HG02642 (cell line): Measurements from ENCODE around the gene LEMD1.
"Not testable (repeated sequence)": the region's sequence is repeated elsewhere in the genome, so short reads cannot be mapped to it uniquely, and the experiment has no call there.

Experiments used
- ATAC-seq: cut with Tn5 transposase; IDR thresholded peaks from one replicate; pipeline ENCODE4 v1.9.1; 2021; ENCODE audit warnings: mild to moderate bottlenecking; ENCODE audit not compliant: unreplicated experiment, poor library complexity

LEMD1 gene

DNA sequence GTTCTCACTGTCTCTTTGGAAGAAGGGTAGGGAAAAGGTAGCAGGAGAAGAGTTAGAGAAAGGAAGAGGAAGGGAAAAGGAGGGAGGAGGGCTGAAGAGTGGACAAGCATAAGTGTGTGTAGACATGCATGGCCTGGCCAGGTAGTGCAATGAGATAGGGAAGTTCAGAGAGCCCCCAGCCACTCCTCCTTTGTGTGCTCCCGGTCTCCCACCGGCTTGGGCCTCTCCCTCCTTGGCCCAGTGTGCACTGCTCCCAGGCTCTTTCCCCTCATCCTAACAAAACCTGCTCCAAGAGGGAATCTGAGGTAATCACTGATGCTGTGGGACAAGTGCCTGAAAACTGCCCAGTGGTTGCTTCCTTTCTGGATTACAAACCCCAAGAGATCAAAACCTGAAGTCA, 10.3 kb upstream of the LEMD1 start:
- ATAC-seq = no peak

DNA sequence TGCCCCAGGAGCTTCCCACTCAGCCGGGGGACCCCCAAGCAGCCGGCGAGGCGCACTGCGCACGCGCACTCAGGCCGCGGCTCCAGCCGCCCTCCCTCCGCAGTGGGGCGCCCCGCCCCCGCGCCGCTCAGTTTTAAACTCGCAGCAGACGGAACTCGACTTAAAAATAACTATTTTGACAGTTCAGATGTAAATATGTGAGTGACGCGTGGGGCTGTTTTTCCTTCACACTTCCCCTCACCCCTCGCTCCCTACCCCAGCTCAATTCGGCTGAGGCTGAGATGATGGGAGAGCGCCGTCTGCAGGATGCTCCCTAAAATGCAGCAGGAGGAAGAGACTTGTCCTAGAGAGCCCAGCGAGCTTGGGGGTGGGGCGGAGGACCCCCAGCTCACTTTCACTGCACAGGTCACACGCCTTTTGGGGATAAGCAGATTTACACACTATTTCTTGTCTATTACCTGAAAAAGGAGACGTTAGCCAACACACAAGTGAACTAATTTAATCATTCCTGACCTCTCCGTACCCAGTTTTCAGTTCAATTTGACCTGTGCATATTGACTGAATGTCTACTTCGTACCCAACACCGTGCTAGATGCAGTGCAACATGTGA, 8.9 kb upstream of the LEMD1 start:
- ATAC-seq = no peak

DNA sequence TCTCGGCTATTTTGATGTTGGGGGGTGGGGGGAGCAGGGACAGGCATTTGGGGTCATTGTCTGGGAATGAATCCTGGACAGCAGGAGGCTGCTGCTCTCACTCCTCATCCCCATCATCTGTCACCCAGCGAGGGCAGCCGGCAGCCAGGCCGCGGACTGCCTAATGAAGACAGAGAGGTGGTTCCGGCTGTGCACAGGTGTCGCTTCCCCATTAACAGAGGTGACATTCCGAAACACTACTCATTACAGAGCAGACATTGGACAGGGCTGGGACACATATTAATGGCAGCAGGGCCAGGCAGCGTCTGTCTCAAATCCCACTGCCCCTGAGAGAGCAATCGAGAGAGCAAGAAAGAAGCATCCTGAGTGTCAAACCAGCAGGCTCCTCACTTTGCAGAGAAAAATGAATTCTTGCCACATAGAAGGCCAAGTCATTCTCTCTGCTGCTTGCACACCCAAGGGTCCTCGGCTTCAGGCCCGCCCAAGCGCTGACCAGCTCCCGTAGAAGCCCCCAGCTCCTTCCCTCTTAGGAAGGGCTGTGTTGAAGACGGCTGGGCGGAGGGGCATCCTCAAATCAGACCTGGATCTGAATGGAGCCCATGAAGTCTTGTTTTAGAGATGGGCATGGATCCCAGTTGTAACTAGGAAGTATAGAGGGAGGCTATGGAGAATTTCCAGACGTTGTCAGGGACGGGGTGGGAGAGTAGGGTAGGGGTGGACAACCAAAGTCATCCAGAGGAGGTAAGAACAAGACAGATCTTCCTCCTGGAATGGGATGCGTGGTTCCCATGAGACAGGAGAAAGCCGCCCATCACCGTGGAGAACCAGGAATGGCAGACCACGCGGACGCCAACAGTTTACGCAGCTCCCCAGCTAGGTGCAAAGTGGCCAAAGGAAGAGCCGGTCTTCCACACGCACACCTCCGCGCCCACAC, 8.2 kb upstream of the LEMD1 start:
- no peak for ATAC-seq

DNA sequence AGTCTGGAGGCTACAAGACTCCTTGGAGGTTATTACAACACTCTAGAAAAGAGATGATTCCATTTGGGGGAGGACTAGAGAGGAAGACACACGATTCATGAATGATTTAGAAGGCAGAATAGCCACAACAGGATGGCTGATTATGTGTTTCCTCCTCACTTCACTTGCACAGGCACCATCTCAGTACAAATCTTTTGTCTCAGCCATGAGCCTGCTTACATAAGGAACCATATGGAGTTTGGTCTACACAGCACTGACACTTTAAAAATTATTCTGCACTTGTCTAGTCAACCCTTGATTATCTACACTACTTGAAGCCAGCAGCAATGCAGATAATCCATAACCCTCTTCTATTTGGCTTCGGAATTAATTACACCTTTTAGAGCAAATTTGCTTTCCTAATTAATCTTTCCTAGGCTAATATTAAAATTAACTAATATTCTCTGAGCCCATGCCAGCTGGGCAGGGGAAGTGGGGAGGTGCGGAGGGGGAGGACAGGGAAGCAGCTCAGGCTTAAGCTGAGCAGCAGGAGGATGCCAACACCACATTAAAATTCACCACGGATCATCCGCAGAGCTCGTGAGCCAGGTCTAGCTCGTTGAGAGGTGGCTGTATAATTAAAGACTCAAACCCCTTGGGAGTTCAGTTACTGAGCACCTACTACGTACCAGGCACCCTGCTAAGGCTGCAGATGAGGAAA, 3.2 kb upstream of the LEMD1 start:
- ATAC-seq = no peak

DNA sequence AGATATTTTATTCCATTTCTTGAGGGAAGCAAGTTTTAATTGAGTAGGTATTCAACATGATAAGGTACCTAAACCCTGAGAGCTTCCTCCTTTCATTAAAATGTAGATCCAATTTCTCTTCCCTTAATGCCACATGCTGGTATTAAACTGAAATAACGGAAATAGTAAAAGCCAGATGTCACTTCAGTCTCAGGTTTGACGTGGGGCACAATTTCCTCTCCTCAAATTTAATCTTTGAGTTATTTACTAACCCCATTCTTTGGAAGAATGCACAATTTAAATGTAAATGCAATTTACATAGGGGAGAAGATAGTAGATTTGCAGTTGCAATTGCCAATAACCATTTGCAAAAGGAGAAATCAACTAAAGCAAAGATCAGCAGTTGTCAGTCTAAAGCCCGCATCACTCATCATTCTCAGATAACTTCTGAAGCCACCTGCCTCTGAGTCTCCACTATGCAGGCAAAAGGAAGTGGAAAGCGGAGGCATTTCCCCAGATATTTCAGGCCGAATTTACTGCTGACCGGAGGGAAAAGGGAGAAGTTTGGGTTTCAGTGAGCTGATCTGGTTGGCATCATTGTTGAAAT, 2.1 kb upstream of the LEMD1 start:
- no peak for ATAC-seq

DNA sequence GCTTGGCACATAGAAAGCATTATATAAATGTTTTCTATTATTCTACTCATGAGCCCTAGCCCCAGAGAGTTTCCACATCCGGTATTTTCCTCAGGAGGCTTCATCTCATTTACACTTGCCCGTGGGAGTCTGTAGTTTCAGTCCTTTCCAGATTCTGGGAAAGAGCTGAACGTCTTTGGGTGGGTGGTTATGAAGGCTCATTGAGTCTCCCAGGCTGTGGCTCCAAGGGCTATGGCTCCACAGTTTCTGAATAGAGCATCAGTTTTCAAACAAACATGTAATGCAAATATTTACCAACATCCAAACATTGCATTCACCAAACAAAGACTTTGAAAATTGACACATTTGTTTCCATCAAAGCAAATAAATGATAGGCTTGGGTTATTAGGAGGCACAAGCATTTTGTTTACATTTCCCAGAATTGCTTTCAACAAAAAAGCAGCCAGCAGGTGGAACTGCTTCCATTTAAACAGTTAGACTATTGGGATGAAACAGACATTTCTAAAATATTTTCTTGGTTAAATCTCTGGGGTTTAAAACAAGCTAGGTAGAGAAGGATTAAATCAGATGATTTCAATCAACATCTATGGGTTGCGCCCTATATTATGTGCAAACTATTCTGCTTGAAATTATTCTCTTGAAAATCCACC, 1.3 kb upstream of the LEMD1 start:
- no peak for ATAC-seq

DNA sequence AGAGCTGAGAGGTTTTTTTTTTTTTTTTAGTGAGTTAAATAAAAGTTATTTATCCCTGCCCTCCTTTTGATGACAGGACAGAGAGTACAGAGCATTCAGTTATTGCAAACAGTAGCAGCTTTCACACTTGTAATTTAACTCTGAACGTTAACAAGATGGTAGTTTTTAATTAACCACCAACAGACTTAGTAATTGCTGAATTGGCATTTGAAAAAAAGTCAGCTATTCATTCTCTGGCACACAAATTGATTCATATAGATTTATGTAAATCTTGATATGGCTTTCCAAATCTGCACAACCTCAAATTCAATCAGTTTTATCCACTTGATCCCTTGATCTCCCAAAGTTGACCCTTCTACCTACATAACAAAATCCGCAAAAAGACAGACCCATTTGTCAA, 918 bp downstream of the LEMD1 start:
- no peak for ATAC-seq

DNA sequence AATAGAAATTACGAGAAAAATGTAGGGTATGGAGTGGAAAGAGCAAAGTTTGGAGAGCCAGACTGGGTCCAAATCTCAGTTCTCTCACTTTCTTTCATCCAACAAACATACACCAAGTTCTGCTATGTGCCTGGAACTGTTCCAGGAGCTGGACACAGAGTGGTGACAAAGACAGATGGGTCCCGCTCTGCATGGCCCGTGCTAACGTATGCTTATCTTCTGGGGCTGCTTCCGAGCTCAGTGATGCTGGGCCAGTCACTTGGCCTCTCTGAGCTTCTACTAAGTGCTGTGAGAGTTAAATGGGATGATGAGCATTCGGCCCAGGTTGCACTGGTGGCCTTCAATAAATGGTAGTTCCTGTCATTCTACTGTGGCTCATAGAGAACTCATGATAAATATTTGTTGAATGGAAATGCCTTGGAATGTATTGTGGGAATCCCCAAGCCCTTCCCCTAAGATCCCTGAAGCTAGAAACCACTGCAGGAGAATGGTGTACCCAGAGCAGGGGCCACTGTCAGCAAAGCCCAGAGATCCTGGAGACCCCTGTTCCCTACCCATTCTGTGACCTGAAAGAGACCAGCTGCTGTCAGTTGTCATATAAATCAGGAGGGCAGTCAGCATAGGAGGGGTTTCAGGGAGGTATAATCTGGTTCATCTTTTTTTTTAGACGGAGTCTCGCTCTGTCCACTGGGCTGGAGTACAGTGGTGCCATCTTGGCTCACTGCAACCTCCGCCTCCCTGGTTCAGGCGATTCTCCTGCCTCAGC, 3.8 kb downstream of the LEMD1 start:
- ATAC-seq = no peak

DNA sequence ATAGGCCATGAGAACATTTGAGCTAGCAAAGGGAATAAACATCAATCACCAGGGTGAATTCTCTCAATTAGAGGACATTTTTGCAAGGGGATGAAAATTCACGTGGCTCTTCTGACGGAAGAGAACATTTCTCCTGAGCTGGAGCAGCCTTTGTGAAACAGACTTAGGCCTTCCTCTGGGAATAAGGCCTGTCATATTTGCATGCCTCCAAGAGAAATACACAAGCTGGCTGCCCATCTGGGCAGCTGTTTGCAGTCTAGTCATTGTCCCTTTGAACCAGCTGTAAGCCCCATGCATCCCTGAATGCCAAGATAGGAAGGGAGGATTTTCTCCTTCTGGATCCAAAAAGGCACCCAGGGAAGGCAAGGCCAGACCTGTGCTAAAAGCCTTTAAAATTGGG, 5.5 kb downstream of the LEMD1 start:
- no peak for ATAC-seq

DNA sequence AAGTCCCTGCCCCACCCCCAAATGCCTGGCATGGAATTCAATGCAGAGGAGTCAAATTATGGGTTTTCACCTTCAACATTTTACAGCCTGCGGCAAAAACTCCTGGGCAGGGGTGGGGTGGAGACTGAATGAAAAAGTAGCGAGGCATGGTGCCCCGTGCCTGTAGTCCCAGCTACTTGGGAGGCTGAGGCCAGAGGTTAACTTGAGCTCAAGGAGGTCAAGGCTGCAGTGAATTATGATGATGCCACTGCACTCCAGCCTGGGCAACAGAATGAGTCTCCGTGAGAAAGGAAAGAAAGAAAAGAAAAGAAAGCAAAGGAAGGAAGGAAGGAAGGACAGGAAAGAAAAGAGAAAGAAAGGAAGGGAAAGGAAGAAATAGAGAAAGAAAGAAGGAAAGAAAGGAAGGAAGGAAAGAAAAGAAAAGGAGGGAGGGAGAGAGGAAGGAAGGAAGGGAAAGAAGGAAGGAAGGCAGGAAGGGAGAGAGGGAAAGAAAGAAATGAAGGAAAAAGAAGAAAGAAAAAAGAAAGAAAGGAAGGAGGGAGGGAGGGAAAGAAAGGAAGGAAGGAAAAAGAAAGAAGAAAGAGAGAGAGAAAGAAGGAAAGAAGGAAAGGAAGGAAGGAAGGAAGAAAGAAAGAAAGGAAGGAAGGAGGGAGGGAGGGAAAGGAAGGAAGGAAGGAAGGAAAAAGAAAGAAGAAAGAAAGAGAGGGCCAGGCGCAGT, 11.1 kb downstream of the LEMD1 start:
- ATAC-seq = no peak

DNA sequence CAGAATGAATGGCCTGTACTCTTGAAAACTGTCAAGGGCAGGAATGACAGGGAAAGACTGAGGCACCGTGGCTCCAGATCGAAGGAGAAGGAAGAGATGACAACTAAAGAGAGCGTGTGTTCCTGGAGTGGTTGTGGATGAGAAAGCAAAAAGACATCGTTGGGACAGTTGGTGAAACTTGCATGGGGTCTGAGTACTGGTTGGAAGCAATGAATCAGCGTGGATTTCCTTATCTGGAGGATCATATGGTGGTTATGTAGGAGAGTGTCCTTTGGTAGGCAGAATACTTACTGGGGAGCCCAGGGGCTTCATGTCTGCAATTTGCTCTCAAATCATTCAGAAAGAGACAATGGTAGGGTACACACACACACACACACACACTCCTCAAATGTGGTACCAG, 13.9 kb downstream of the LEMD1 start:
- no peak for ATAC-seq

DNA sequence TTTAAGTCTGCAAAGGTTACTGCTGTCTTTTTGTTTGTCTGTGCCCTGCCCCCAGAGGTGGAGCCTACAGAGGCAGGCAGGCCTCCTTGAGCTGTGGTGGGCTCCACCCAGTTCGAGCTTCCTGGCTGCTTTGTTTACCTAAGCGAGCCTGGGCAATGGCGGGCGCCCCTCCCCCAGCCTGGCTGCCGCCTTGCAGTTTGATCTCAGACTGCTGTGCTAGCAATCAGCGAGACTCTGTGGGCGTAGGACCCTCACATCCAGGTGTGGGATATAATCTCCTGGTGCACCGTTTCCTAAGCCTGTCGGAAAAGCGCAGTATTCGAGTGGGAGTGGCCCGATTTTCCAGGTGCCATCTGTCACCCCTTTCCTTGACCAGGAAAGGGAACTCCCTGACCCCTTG, 15.6 kb downstream of the LEMD1 start:
- ATAC-seq = not testable (repeated sequence)

DNA sequence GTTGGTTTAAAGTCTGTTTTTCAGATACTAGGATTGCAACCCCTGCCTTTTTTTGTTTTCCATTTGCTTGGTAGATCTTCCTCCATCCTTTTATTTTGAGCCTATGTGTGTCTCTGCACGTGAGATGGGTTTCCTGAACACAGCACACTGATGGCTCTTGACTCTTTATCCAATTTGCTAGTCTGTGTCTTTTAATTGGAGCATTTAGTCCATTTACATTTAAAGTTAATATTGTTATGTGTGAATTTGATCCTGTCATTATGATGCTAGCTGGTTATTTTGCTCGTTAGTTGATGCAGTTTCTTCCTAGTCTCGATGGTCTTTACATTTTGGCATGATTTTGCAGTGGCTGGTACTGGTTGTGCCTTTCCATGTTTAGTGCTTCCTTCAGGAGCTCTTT, 17.4 kb downstream of the LEMD1 start:
- not testable (repeated sequence) for ATAC-seq

DNA sequence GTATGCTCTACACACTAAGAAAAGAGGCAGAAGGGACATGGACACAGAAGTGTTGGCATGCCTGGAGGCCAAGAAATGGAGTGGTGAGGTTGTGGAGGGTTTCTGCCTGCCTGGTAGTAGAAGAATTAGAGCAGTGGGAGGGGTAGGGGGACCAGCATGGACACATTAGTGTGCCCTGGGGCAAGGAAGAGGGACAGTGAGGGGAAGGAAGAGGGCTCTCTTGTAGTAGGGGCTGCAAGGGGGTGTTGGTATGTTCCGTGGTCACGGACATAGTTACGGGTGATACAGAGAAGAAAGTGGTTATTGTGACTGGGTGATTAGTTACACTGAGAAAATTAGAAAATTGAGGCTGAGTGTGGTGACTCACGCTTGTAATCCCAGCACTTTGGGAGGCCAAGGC, 23.3 kb downstream of the LEMD1 start:
- ATAC-seq = no peak

DNA sequence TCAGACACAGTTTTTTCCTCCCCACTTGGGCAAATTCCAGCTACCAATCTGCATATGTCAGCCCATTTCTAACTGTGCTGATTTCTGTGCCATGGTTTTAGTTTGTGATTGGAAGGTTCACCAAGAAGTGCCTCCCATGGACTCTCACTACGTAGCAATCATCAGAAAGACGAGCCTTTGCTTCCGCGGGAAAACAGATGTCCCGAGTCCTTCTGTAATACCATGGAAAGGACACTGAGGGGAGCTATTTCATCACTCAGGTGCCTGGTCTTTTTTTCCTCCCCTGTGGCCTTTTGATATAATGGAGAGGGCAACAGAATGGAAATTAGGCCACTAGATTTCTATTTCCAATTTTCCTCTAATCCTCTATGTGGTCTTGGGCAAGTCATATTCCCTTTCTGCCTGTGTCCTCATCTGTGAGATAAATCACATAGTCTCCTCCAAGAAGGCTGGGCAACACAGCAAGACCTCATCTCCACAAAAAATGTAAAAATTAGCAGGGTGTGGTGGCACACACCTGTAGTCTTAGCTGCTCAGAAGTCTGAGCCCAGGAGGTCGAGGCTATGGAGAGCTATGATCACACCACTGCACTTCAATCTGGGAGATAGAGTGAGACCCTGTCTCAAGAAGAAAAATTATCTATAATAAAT, 24.8 kb downstream of the LEMD1 start:
- ATAC-seq = no peak

DNA sequence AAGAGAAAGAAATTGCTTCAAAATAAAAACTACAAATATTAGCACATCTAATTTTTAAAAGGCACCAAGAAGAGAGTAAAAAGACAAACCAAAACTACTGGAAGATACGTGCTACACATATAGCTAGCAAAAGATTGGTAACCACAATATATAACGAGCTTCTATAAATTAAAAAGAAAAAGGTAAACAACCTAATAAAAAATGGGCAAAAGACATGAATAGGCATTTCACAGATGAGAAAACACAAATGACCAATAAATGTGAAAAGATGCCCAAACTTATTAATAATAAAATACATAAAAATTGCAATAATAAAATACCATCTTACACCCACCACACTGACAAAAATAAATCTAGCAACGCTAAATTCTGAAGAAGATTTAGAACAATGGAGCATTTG, 26.2 kb downstream of the LEMD1 start:
- ATAC-seq = no peak

DNA sequence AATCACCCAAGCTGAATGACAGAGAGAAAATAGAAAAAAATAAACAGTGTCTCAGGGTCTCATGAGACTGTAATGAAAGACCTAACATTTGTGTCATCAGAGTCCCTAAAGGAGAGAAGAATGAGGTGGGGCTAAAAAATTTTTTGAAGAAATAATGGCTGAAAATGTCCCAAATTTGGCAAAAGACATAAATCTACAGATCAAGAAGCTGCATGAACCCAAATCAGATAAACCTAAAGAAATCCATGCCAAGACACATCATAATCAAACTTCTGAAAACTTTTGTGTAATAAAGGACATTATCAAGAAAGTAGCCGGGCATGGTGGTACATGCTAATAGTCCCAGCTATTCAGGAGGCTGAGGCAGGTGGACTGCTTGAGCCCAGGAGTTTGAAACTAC, 29.2 kb downstream of the LEMD1 start:
- no peak for ATAC-seq

DNA sequence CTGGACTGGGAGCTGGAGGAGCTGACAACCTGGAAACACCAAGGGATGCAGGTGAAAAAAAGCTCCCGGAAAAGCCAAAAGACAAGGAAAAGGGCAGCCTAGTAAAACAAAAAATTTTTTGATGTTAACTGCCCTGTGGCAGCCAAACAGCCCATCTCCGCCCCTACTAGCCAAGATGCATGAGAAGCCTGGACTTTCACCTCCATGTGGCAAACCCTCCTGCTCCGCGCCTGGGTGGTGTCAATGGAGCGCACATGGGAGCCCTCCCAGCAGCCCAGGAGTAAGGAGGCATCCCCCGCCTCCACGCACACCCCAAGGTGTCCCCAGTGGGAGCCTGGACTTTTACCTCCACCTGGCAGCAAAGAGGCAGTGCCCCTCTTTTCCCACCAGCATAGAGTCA, 30.5 kb downstream of the LEMD1 start:
- ATAC-seq = no peak

DNA sequence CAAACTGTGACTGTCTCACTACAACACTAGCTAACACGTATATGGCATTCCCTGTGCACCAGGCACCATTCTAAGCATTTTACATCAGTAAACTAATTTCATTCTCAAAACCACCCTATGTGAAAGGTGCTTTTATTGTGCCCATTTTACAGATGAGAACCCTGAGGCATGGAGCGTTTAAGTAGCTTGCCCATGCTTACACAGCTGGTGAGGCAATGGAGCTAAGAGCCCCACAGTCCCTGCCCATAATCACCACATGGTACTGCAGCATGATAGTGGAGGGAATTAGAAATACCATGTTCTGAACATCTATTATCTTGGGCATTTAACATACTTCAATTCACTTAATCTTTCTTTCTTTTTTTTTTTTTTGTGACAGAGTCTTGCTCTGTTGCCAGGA, 34.0 kb downstream of the LEMD1 start:
- no peak for ATAC-seq
